HG02938 (cell line): Measurements from ENCODE around the gene CALB2.
A peak's percentile ranks its signal among the peaks of the same experiment; 100 is the strongest.
"Not testable (repeated sequence)": the region's sequence is repeated elsewhere in the genome, so short reads cannot be mapped to it uniquely, and the experiment has no call there.

Experiments
- ATAC-seq: cut with Tn5 transposase; IDR thresholded peaks from one replicate; pipeline ENCODE4 v1.9.1; 2021; ENCODE audit warnings: mild to moderate bottlenecking, moderate library complexity; ENCODE audit not compliant: unreplicated experiment

The CALB2 gene

GRCh38 chr16:71352466-71352865 is 6.1 kb upstream of the CALB2 start:
- ATAC-seq, result no peak

- no peak for ATAC-seq
These were observed 5.5 kb upstream of the CALB2 start for GRCh38 chr16:71352963-71353460.

GRCh38 chr16:71353736-71354135 is 4.8 kb upstream of the CALB2 start:
- ATAC-seq, result no peak

- no peak for ATAC-seq
These were observed 4.4 kb upstream of the CALB2 start for GRCh38 chr16:71354156-71354555.

GRCh38 chr16:71356051-71356740 is 2.3 kb upstream of the CALB2 start:
- no peak for ATAC-seq

GRCh38 chr16:71356936-71357335 is 1.6 kb upstream of the CALB2 start:
- ATAC-seq, result not testable (repeated sequence)

GRCh38 chr16:71357681-71358080 is 842 bp upstream of the CALB2 start:
- ATAC-seq, result no peak

- ATAC-seq, result no peak
These were observed 908 bp downstream of the CALB2 start for GRCh38 chr16:71359431-71359830.

- ATAC-seq, result no peak
These were observed 1.9 kb downstream of the CALB2 start for GRCh38 chr16:71360378-71360777.

- no peak for ATAC-seq
These were observed 5.7 kb downstream of the CALB2 start for GRCh38 chr16:71364133-71364681.

GRCh38 chr16:71365021-71365420 is 6.5 kb downstream of the CALB2 start:
- ATAC-seq, result no peak

GRCh38 chr16:71367241-71367976 is 8.9 kb downstream of the CALB2 start:
- ATAC-seq, result peak; percentile 56

GRCh38 chr16:71368958-71369357 is 10.4 kb downstream of the CALB2 start:
- ATAC-seq, result no peak

GRCh38 chr16:71369494-71369893 is 11.0 kb downstream of the CALB2 start:
- no peak for ATAC-seq

GRCh38 chr16:71371237-71371636 is 12.7 kb downstream of the CALB2 start:
- ATAC-seq, result no peak

- ATAC-seq, result no peak
These were observed 14.6 kb downstream of the CALB2 start for GRCh38 chr16:71373073-71373472.

GRCh38 chr16:71376465-71377157 is 18.1 kb downstream of the CALB2 start:
- ATAC-seq, result no peak

GRCh38 chr16:71379711-71380110 is 21.2 kb downstream of the CALB2 start:
- ATAC-seq, result no peak

GRCh38 chr16:71380831-71381230 is 22.3 kb downstream of the CALB2 start:
- ATAC-seq, result no peak

- ATAC-seq, result no peak
These were observed 24.7 kb downstream of the CALB2 start for GRCh38 chr16:71383054-71383773.
